ENCODE results near the gene LAMC3.

GRCh38 chr9:130983359-130983670 is 25.7 kb upstream of the LAMC3 start:
- TF ChIP-seq, protein P1, sequence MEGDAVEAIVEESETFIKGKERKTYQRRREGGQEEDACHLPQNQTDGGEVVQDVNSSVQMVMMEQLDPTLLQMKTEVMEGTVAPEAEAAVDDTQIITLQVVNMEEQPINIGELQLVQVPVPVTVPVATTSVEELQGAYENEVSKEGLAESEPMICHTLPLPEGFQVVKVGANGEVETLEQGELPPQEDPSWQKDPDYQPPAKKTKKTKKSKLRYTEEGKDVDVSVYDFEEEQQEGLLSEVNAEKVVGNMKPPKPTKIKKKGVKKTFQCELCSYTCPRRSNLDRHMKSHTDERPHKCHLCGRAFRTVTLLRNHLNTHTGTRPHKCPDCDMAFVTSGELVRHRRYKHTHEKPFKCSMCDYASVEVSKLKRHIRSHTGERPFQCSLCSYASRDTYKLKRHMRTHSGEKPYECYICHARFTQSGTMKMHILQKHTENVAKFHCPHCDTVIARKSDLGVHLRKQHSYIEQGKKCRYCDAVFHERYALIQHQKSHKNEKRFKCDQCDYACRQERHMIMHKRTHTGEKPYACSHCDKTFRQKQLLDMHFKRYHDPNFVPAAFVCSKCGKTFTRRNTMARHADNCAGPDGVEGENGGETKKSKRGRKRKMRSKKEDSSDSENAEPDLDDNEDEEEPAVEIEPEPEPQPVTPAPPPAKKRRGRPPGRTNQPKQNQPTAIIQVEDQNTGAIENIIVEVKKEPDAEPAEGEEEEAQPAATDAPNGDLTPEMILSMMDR (conservative IDR thresholded peaks at IDR 0.05; ENCODE audit: low read length) = no peak
- no peak for TF ChIP-seq EZH2phosphoT487 (IDR thresholded peaks at IDR 0.05; ENCODE audit: borderline replicate concordance, low read depth, low read length)
